ENCODE data around the gene ENTPD8.
A peak's percentile ranks its signal among the peaks of the same experiment; 100 is the strongest.
"Not testable (repeated sequence)": the region's sequence is repeated elsewhere in the genome, so short reads cannot be mapped to it uniquely, and the experiment has no call there.

Gene ENTPD8

DNA sequence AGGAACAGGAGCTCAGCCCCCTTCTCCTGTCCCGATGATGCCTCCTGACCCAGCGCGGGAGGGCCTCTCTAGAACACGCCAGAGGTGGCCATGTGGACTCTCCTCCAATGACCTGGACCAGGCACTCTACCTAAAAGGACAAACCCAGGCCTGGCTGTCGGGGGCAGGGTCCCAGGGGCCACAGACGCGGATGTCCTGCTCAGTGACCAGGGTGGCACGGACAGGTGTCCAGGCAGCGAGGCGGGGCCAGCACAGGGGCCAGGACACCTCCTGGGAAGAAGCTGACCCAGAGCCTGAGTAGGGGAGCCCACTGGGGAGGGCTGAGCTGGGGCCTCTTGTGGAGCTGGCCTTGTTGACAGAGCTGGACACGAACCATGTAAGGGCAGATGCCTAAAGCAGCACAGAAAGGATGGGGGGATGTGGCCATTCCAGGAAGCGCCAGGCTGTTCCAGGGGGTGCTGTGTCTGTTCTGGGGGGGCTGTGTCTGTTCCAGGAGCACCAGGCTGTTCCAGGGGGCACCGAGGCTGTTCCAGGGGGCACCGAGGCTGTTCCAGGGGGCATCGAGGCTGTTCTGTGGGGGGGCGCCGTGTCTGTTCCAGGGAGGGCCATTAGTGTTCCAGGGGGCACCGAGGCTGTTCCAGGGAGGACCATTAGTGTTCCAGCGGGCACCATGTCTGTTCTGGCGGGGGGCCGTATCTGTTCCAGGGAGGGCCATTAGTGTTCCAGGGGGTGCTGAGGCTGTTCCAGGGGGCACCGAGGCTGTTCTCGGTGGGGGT is 48.7 kb downstream of the ENTPD8 start:
- H3K9me3 ChIP-seq (ENCODE audit: control insufficient read depth, low read length) = no peaks in the 10 kb centered on the region
- H3K4me1 ChIP-seq (ENCODE audit: control insufficient read depth, insufficient read depth, low read length, poor library complexity, severe bottlenecking) = peaks cover 8% of the 10 kb centered on the region
- H3K27ac ChIP-seq (ENCODE audit: insufficient read depth, low read length, poor library complexity, severe bottlenecking) = no peak overlapping the region
- no peaks in the 10 kb centered on the region for H3K27me3 ChIP-seq (replicated peaks; ENCODE audit: control insufficient read depth, insufficient read depth, low read length, poor library complexity, severe bottlenecking)
- DNase-seq = no peak
- H3K36me3 ChIP-seq (ENCODE audit: control insufficient read depth, insufficient read depth, low read length) = no peaks in the 10 kb centered on the region
- H3K4me3 ChIP-seq (ENCODE audit: insufficient read depth, low read depth, low read length, poor library complexity, severe bottlenecking) = no peak overlapping the region

DNA sequence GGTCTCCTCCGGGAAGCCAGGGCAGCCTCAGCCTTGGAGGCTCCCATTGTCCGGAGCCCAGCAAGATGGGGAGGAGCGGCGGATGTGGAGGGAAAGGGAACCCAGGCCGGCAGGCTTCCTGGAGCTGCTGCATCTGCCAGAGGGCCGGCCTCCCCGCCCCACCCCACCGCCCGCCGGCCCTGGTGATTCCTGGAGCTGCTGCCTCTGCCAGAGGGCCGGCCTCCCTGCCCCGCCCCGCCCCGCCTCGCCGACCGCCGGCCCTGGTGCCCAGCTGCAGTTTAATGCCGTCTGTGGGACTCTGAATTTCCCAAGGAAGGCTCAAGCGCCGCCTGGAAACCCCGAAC is 49.8 kb downstream of the ENTPD8 start:
- H3K9me3 ChIP-seq (ENCODE audit: control insufficient read depth, low read length) = no peaks in the 10 kb centered on the region
- H3K4me1 ChIP-seq (ENCODE audit: control insufficient read depth, insufficient read depth, low read length, poor library complexity, severe bottlenecking) = peaks cover 13% of the 10 kb centered on the region
- no peak overlapping the region for H3K27ac ChIP-seq (ENCODE audit: insufficient read depth, low read length, poor library complexity, severe bottlenecking)
- no peak overlapping the region for H3K4me3 ChIP-seq (ENCODE audit: insufficient read depth, low read depth, low read length, poor library complexity, severe bottlenecking)
- no peak for DNase-seq
- H3K36me3 ChIP-seq (ENCODE audit: control insufficient read depth, insufficient read depth, low read length) = no peaks in the 10 kb centered on the region
- no peaks in the 10 kb centered on the region for H3K27me3 ChIP-seq (replicated peaks; ENCODE audit: control insufficient read depth, insufficient read depth, low read length, poor library complexity, severe bottlenecking)

DNA sequence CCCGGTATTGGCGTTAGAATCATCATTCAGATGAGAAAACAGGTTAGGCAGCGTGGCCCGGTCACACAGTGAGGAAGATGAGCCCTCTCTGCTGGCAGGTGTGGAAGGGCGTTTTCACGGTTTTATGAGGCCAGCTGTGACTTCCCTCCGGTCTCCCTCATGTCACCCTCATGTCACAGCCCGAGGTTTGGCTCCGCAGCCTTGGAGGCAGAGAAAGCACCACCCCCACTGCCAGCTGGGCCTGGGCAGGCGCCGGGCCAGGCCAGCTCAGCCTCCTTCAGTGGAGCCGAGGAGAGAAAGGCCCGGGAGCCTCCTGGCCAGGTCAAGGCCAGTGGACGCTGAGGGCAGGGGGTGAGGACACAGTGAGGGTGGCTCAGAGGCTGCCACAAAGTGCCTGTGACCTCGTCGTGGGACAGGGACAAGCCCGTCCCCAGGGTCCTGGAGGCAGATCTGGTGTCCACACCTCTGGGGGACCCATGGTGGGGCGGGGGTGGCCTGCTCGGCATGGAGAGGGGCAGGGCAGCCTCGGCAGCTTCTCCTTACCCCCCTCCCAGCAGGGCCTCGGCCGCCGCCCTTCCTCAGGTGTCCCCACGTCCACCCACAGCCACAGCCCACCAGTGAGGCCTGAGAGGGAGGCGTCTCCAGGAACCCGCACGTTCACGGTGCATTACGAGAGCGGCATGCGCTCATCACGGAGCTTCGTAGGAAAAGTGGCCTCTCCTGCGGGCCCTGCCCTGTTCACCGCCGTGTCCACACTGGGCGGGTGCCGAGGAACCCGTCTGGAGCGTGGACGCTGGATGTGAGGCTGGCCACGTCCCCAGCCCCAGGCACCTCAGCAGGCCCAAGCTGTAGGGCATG is 50.4 kb downstream of the ENTPD8 start:
- peaks cover 13% of the 10 kb centered on the region for H3K4me1 ChIP-seq (ENCODE audit: control insufficient read depth, insufficient read depth, low read length, poor library complexity, severe bottlenecking)
- DNase-seq = no peak
- H3K36me3 ChIP-seq (ENCODE audit: control insufficient read depth, insufficient read depth, low read length) = no peaks in the 10 kb centered on the region
- no peak overlapping the region for H3K27ac ChIP-seq (ENCODE audit: insufficient read depth, low read length, poor library complexity, severe bottlenecking)
- no peak overlapping the region for H3K4me3 ChIP-seq (ENCODE audit: insufficient read depth, low read depth, low read length, poor library complexity, severe bottlenecking)
- no peaks in the 10 kb centered on the region for H3K9me3 ChIP-seq (ENCODE audit: control insufficient read depth, low read length)
- H3K27me3 ChIP-seq (replicated peaks; ENCODE audit: control insufficient read depth, insufficient read depth, low read length, poor library complexity, severe bottlenecking) = no peaks in the 10 kb centered on the region

DNA sequence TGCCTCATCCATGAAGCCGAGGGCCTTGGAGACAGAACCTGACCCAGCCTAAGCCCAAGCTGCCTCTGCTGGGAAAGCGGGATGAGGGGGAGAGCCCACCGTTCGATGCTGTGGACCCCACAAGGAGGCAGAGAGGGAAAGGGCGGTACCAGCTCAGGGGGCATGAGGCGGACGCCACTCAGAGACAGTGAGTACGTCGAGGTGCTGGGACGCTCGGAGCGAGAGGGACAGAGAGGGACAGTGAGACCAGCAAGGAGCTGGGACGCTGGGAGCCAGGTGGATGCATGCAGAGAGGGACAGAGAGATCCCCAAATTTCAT is 51.8 kb downstream of the ENTPD8 start:
- H3K27me3 ChIP-seq (replicated peaks; ENCODE audit: control insufficient read depth, insufficient read depth, low read length, poor library complexity, severe bottlenecking) = no peaks in the 10 kb centered on the region
- no peaks in the 10 kb centered on the region for H3K36me3 ChIP-seq (ENCODE audit: control insufficient read depth, insufficient read depth, low read length)
- H3K4me3 ChIP-seq (ENCODE audit: insufficient read depth, low read depth, low read length, poor library complexity, severe bottlenecking) = no peak overlapping the region
- DNase-seq = no peak
- H3K4me1 ChIP-seq (ENCODE audit: control insufficient read depth, insufficient read depth, low read length, poor library complexity, severe bottlenecking) = peaks cover 13% of the 10 kb centered on the region
- H3K27ac ChIP-seq (ENCODE audit: insufficient read depth, low read length, poor library complexity, severe bottlenecking) = no peak overlapping the region
- H3K9me3 ChIP-seq (ENCODE audit: control insufficient read depth, low read length) = no peaks in the 10 kb centered on the region

DNA sequence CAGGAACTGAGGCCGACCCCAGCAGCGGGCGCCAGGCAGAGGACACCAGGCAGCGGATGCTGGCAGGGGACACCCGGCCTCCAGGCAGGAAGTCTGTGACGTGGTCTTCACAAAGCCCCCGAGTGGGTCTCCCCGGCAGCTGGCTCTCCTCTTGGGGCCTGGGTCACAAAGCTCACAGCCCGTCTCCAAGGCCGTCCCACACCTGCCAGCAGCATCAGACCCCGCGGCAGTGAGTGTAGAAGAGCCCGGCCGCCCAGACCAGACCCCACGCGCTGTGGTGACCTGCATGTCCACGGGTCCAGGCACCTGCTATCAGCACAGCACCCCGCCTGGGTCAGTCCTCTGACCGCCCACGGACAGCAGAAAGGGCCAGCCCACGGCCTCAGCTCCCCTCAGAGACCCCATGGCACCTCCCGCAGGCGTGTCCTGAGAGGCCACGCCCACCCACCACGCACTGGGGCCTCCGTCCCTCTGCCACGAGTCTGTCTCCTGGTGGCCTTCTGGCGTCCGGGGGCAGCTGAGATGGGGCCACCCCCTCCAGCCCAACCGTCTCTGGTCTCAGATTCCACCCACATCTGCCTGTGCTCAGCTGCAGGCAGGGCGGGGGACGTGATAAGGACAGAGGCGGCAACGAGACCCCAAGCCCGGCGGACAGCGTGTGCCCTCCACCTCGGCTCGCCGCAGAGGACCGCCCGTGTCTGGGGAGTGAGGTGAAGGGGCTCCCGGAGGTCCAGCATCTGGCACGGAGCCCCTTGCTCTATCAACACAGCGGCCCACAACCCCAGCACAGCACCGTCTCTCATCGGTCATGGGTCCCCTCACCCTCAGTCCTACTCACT is 52.3 kb downstream of the ENTPD8 start:
- Histone ChIP-seq H3K4me1 (ENCODE audit: control insufficient read depth, insufficient read depth, low read length, poor library complexity, severe bottlenecking) (peaks cover 13% of the 10 kb centered on the region), H3K9me3 (ENCODE audit: control insufficient read depth, low read length) (no peaks in the 10 kb centered on the region), H3K27me3 (replicated peaks; ENCODE audit: control insufficient read depth, insufficient read depth, low read length, poor library complexity, severe bottlenecking) (no peaks in the 10 kb centered on the region), H3K27ac (ENCODE audit: insufficient read depth, low read length, poor library complexity, severe bottlenecking) (no peak overlapping the region), H3K36me3 (ENCODE audit: control insufficient read depth, insufficient read depth, low read length) (no peaks in the 10 kb centered on the region), H3K4me3 (ENCODE audit: insufficient read depth, low read depth, low read length, poor library complexity, severe bottlenecking) (no peak overlapping the region)
- no peak for DNase-seq

DNA sequence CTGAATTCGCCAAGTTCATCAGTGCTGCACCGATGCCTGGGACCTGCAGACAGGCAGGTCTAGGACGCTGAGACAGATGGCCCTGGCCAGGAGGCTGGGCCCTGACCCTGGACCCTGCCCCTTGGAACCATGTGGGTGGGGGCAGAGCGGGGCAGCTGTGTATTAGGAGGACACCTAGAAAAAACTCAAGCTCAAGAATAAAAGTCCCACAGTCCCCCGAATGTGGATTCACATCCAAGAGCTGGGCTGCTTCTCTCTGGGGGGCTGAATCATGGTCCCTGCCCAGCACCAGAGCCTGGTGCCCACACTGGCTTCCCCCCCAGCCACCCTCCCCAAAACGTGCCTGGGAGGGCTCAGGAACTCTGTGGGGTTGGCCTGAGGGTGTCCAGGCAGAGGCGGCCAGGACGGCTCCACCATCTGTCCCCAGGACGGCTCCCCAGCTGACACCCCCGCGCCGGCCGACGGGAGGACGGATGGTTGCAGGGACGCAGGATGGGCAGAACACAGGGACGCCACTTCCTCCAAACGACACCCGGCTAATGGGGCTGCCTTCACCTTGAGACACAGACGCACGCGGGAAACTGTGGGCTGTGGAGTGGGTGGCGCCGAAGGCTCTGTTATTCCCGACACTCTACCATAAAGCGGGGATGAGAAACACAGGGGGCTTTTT is 53.1 kb downstream of the ENTPD8 start:
- Histone ChIP-seq H3K27ac (ENCODE audit: insufficient read depth, low read length, poor library complexity, severe bottlenecking) (peak overlapping the region; percentile 48), H3K4me1 (ENCODE audit: control insufficient read depth, insufficient read depth, low read length, poor library complexity, severe bottlenecking) (peaks cover 13% of the 10 kb centered on the region), H3K4me3 (ENCODE audit: insufficient read depth, low read depth, low read length, poor library complexity, severe bottlenecking) (no peak overlapping the region), H3K27me3 (replicated peaks; ENCODE audit: control insufficient read depth, insufficient read depth, low read length, poor library complexity, severe bottlenecking) (no peaks in the 10 kb centered on the region), H3K9me3 (ENCODE audit: control insufficient read depth, low read length) (no peaks in the 10 kb centered on the region), H3K36me3 (ENCODE audit: control insufficient read depth, insufficient read depth, low read length) (no peaks in the 10 kb centered on the region)
- no peak for DNase-seq

DNA sequence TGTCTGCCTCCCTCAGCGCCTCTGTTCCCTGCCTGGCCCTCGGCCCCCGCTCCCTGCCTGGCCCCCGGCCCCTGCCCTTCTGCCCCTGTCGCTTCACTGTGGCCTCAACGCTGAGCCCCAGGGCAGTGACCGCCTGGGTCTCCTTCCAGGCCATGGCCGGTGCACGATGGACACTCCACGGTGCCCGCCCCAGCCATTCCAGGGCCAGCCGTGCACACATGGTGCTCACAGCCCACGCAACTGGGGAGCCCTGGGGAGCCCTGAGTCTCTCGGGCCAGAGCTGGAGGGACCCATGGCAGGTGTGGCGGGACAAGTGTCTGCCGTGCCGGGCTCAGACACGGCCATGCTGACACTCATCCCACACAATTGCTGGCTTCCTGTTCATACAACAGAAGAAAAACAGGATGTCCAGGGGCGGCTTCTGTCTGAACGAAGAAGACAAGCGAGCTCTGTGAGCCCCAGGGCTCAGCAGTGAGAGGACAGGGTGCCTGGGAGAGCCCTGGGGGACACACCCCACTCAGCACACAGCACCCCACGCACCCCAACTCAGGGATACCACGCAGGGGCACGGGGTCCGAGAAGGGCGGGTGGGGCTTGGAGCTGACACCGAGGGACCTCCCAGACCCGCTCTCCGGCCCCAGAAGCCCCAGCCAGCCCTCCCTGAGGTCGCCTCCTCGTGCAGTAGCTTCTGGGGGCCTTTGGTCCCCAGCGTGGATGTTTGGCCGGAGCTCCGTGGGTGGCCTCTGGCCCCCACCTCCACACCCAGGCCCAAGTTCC is 53.9 kb downstream of the ENTPD8 start:
- no peaks in the 10 kb centered on the region for H3K9me3 ChIP-seq (ENCODE audit: control insufficient read depth, low read length)
- H3K4me3 ChIP-seq (ENCODE audit: insufficient read depth, low read depth, low read length, poor library complexity, severe bottlenecking) = peak overlapping the region; percentile 10
- DNase-seq = peak in 1 of 3 donors; percentile 5
- H3K4me1 ChIP-seq (ENCODE audit: control insufficient read depth, insufficient read depth, low read length, poor library complexity, severe bottlenecking) = peaks cover 13% of the 10 kb centered on the region
- H3K27me3 ChIP-seq (replicated peaks; ENCODE audit: control insufficient read depth, insufficient read depth, low read length, poor library complexity, severe bottlenecking) = no peaks in the 10 kb centered on the region
- H3K27ac ChIP-seq (ENCODE audit: insufficient read depth, low read length, poor library complexity, severe bottlenecking) = peak overlapping the region; percentile 48
- no peaks in the 10 kb centered on the region for H3K36me3 ChIP-seq (ENCODE audit: control insufficient read depth, insufficient read depth, low read length)

DNA sequence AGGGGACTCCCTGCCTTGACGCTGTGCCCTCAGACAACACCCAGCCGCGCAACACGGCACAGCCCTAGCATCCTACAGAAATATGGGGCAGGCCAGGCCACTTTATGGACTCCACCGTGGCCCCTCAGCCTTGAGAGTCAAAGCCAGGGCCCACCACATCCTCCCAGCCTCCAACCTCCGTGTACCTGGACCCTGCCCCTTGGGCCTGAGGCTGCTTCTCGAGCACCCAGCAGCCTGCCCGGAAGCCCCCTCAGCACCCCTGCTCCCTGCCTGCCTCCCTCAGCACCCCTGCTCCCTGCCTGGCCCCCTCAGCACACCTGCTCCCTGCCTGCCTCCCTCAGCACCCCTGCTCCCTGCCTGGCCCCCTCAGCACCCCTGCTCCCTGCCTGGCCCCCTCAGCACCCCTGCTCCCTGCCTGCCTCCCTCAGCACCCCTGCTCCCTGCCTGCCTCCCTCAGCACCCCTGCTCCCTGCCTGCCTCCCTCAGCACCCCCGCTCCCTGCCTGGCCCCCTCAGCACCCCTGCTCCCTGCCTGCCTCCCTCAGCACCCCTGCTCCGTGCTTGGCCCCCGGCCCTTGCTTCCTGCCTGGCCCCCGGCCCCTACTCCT is 54.5 kb downstream of the ENTPD8 start:
- not testable (repeated sequence) for H3K27me3 ChIP-seq (replicated peaks; ENCODE audit: control insufficient read depth, insufficient read depth, low read length, poor library complexity, severe bottlenecking); H3K36me3 ChIP-seq (ENCODE audit: control insufficient read depth, insufficient read depth, low read length); DNase-seq; H3K4me3 ChIP-seq (ENCODE audit: insufficient read depth, low read depth, low read length, poor library complexity, severe bottlenecking); H3K9me3 ChIP-seq (ENCODE audit: control insufficient read depth, low read length)
- peaks cover 13% of the 10 kb centered on the region for H3K4me1 ChIP-seq (ENCODE audit: control insufficient read depth, insufficient read depth, low read length, poor library complexity, severe bottlenecking)
- peak overlapping the region; percentile 48 for H3K27ac ChIP-seq (ENCODE audit: insufficient read depth, low read length, poor library complexity, severe bottlenecking)
